ENCODE data around the gene WDR62. TPM values are rescaled to one million over a fixed set of nuclear protein-coding genes. Genes with fewer than 3 reads are reported as not detected.

WDR62 gene
- total and polyA plus RNA-seq, 2 of the 8 experiments (the other 6 are each of a cell fraction or from before 2014, with no cell fraction given) = 28.2 to 39.5 TPM

GRCh38 chr19:36047835-36048234 is 6.9 kb upstream of the WDR62 start:
- Histone ChIP-seq H3K27me3 (replicated peaks in 1 of 4; ENCODE audit: control insufficient read depth in 3 of 4, extremely low read depth in 1 of 4, insufficient read depth in 3 of 4, low read length in 3 of 4) (no peaks in the 10 kb centered on the region), H3K4me1 (replicated peaks in 1 of 4; ENCODE audit: control insufficient read depth in 3 of 4, insufficient read depth in 4 of 4, low read length in 3 of 4) (peaks cover 0 to 6% (median 3%) of the 10 kb centered on the region in 4 experiments; a peak in 6 of 7 replicates), H4K20me1 (replicated peaks in 1 of 2; ENCODE audit: control insufficient read depth in 1 of 2, insufficient read depth in 2 of 2, low read length in 2 of 2) (peaks cover 0 to 5% of the 10 kb centered on the region in 2 experiments), H2BK120ac (replicated peaks; ENCODE audit: low read depth, low read length) (no peak overlapping the region), H2BK12ac (ENCODE audit: low read depth, low read length) (no peak overlapping the region), H3K4me3 (ENCODE audit: extremely low read depth in 1 of 4, insufficient read depth in 2 of 4, low read depth in 3 of 4, low read length in 4 of 4) (no peak overlapping the region), H3K56ac (replicated peaks; ENCODE audit: insufficient read length, low read depth, low read length) (no peak overlapping the region), H3K4ac (replicated peaks; ENCODE audit: insufficient read length, low read depth, low read length) (no peak overlapping the region), H3K36me3 (ENCODE audit: control insufficient read depth in 2 of 4, insufficient read depth in 4 of 4, low read length in 3 of 4) (no peaks in the 10 kb centered on the region), H3K79me2 (ENCODE audit: control insufficient read depth in 1 of 2, insufficient read depth in 2 of 2, low read length in 2 of 2) (0 out of 4 replicates have a peak, but pooled peaks cover 0 to 3% of the 10 kb centered on the region in 2 experiments), H3K4me2 (ENCODE audit: insufficient read depth in 1 of 2, low read depth in 2 of 2, low read length in 2 of 2) (no peak overlapping the region), H4K8ac (ENCODE audit: extremely low read depth, insufficient read depth, low read length) (no peak overlapping the region), H2BK5ac (ENCODE audit: low read depth, low read length) (no peak overlapping the region), H2BK20ac (ENCODE audit: low read length) (no peak overlapping the region), H3K9ac (replicated peaks in 1 of 4; ENCODE audit: extremely low read depth in 1 of 4, low read depth in 3 of 4, low read length in 3 of 4) (no peak overlapping the region), H2AK5ac (ENCODE audit: low read depth, low read length) (no peak overlapping the region), H3K14ac (ENCODE audit: insufficient read length) (no peak overlapping the region), H3K23me2 (ENCODE audit: low read depth, low read length) (no peaks in the 10 kb centered on the region), H2AFZ (ENCODE audit: low read length) (no peak overlapping the region), H4K91ac (replicated peaks; ENCODE audit: insufficient read length, low read length) (no peak overlapping the region), H3K18ac (ENCODE audit: extremely low read depth, low read length) (no peak overlapping the region), H3K27ac (ENCODE audit: low read depth, low read length) (no peak overlapping the region), H4K5ac (ENCODE audit: insufficient read length, low read depth, low read length) (no peak overlapping the region), H3K23ac (ENCODE audit: insufficient read length) (no peak overlapping the region), H3K9me3 (ENCODE audit: insufficient read depth in 2 of 2, low read depth in 1 of 2, low read length in 1 of 2) (no peaks in the 10 kb centered on the region), H3K79me1 (ENCODE audit: low read depth, low read length) (no peaks in the 10 kb centered on the region), H2BK15ac (ENCODE audit: low read length) (no peak overlapping the region)
- no peak for FAIRE-seq
- no peak for DNase-seq (ENCODE audit: low read depth in 1 of 2, low spot score in 2 of 2)
- TF ChIP-seq CHD2 (IDR thresholded peaks at IDR 0.05; ENCODE audit: low read length) = no peak
- TF ChIP-seq SP2 (IDR thresholded peaks at IDR 0.05; ENCODE audit: low read length) = no peak
- TF ChIP-seq RXRA (IDR thresholded peaks at IDR 0.05; ENCODE audit: insufficient read depth, low read depth, low read length) = no peak
- TF ChIP-seq FOSL1 (IDR thresholded peaks at IDR 0.05; ENCODE audit: insufficient read depth, low read depth, low read length) = no peak
- no peak for TF ChIP-seq ATF2 (IDR thresholded peaks at IDR 0.05; ENCODE audit: low read length)
- no peak for TF ChIP-seq USF2 (IDR thresholded peaks at IDR 0.05; ENCODE audit: low read length)
- no peak for TF ChIP-seq JUND (IDR thresholded peaks at IDR 0.05; ENCODE audit: low read length)
- no peak for TF ChIP-seq TCF12 (IDR thresholded peaks at IDR 0.05; ENCODE audit: low read depth, low read length)
- TF ChIP-seq GABPA (IDR thresholded peaks at IDR 0.05; ENCODE audit: borderline replicate concordance, insufficient read depth, low read length) = no peak
- TF ChIP-seq SP4 (IDR thresholded peaks at IDR 0.05; ENCODE audit: low read length) = no peak
- CTCF ChIA-PET (ENCODE audit: partially characterized antibody) = interaction anchor here (1.2 kb wide), 1 partner anchor 13 kb away, joined by 3 read pairs; no protein-coding TSS in a partner anchor
- POLR2A ChIA-PET (ENCODE audit: partially characterized antibody) = interaction anchor here (1.0 kb wide), 1 partner anchor 63 kb away, joined by 3 read pairs; the partner anchor contains the start of gene OVOL3
